NCI-H82 treated with DMSO at 0.1 percent for 48 hours (cell line): ENCODE data around the gene FNDC4.
"Not testable (repeated sequence)": the region's sequence is repeated elsewhere in the genome, so short reads cannot be mapped to it uniquely, and the experiment has no call there.

Experiments
- DNase-seq: peaks from one replicate; lab custom pipeline; 2025; ENCODE audit not compliant: unreplicated experiment; lab: John Stamatoyannopoulos, UW

The FNDC4 gene

GRCh38 chr2:27494944-27495554, at the start of gene FNDC4:
FNDC4 (minus strand) TSS chr2:27495200; CDS start chr2:27494679, 521 bp downstream.
- DNase-seq, result no peak

GRCh38 chr2:27544143-27544821, 49.3 kb upstream of the FNDC4 start:
- no peak for DNase-seq

DNA sequence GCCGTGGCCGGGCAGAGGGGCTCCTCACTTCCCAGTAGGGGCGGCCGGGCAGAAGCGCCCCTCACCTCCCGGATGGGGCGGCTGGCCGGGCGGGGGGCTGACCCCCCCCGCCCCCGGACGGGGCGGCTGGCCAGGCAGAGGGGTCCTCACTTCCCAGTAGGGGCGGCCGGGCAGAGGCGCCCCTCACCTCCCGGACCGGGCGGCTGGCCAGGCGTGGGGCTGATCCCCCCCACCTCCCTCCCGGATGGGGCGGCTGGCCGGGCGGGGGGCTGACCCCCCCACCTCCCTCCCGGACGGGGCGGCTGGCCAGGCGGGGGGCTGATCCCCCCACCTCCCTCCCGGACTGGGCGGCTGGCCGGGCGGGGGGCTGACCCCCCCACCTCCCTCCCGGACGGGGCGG, 44.6 kb upstream of the FNDC4 start:
- DNase-seq, result not testable (repeated sequence)

DNA sequence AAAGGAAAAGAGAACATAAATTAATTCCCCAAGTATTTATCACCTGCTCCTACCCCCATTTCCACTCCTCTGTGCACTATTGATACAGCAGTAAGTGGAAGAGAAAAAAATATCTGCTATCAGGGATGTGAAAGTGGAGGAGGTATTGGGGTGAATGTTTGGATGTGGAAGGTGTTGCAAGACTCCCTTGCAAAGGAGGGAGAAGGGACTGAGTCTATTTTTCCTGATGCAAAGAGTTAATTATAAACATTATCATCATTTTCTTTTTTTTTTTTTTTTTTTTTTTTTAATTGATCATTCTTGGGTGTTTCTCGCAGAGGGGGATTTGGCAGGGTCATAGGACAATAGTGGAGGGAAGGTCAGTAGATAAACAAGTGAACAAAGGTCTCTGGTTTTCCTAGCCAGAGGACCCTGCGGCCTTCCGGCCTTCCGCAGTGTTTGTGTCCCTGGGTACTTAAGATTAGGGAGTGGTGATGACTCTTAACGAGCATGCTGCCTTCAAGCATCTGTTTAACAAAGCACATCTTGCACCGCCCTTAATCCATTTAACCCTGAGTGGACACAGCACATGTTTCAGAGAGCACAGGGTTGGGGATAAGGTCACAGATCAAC, 43.9 kb upstream of the FNDC4 start:
- DNase-seq, result not testable (repeated sequence)

- no peak for DNase-seq
Observed at GRCh38 chr2:27537287-27537686, 42.3 kb upstream of the FNDC4 start.

GRCh38 chr2:27531983-27532382, 37.0 kb upstream of the FNDC4 start:
- no peak for DNase-seq

DNA sequence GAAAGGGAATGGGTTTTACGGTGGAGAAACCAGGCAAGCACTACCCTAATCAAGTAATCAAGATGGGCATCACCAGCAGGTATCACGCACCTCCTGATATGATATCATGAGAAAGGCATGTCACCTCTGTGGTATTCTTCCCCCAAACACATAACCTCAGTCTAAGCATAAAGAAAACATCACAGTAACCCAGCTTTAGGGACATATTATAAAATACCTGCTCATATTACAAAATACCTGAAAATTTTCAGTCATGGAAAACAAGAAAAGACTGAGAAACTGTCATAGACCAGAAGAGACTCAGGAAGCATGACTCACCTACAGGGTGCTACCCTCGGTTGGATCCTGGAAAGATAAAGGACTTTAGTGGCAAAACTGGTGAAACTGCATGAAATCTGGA, 32.2 kb upstream of the FNDC4 start:
- DNase-seq, result no peak

GRCh38 chr2:27522400-27522945, 27.5 kb upstream of the FNDC4 start:
- no peak for DNase-seq

DNA sequence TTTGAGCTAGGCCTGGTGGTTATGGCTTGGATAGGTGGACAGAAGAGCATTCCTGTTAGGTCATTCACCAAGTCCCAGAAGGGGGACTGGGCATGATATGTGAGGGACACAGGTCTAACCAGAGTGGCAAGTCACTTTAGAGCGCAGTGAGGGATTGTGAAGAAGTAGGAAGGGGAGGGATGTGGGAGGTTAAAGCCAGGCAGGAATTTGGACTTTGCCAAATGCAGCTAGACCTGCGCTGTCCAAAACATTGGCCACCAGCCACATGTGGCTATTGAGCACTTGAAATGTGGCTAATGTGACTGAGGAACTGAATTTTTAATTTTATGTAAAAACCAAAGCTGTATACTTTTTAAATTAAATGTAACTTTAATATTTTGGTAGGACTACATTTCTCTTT, 25.3 kb upstream of the FNDC4 start:
- DNase-seq, result no peak

DNA sequence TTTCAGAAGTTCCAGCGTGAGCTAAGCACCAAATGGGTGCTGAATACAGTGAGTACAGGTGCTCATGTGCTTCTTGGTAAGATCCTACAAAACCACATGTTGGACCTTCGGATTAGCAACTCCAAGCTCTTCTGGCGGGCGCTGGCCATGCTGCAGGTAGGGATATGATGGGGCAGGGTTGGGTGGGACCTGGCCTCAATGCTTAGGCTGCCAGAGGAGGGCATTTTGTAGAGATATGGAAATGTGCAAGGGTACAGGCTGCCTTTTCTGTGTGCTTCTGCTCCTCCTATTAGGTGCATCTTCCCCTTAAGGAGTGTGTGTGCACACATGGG, 23.7 kb upstream of the FNDC4 start:
- DNase-seq, result no peak

GRCh38 chr2:27518113-27518781, 23.2 kb upstream of the FNDC4 start:
- DNase-seq, result no peak

DNA sequence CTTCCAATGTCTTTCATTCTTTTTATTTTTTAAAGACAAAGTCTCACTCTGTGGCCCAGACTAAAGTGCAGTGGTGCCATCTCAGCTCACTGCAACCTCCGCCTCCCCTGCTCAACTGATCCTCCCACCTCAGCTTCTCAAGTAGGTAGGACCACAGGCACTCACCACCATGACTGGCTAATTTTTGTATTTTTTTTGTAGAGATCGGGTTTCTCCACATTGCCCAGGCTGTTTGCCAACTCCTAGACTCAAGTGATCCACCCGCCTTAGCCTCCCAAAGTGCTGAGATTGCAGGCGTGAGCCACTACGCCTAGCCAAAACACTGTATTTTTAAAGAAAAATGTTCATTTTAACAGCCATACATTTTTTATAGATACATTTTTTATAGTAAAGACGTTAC, 14.3 kb upstream of the FNDC4 start:
- no peak for DNase-seq

DNA sequence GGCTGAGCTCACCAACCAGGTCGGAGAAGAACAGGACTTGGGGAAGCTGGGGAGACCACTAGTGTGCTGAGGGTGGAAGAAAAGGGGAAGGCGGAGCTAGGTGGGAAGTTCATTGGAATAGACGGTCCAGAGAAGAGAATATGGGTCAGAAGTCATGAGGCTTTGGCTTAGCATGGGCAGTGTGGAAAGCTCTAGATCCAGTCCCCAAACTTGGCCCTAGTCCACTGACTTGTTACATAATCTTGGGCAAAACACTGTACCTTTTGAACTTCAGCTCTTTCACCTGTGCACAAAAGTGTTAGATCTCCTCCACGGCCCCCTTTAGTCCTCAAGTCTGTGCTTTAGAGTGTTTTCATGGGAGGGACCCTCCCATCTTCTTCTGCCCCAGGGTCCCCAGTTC, 12.3 kb upstream of the FNDC4 start:
- no peak for DNase-seq

DNA sequence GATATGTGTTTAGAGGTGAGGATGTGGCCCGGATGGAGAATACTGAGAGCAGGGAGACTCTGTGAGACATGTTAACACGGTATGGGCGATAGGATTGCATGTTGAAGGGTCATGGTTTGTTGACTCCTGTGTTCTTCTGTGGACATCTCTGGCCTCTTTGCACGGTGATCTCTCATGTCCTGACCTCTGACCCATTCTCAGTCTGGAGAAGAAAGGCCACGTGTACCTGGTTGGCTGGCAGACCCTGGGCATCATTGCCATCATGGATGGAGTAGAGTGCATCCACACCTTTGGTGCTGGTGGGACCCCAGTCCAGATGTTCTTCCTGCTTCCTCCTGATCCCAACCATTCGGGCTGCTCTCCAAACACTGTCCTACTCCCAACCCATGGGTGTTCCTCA, 11.6 kb upstream of the FNDC4 start:
- no peak for DNase-seq

GRCh38 chr2:27502142-27502541, 7.1 kb upstream of the FNDC4 start:
- no peak for DNase-seq

DNA sequence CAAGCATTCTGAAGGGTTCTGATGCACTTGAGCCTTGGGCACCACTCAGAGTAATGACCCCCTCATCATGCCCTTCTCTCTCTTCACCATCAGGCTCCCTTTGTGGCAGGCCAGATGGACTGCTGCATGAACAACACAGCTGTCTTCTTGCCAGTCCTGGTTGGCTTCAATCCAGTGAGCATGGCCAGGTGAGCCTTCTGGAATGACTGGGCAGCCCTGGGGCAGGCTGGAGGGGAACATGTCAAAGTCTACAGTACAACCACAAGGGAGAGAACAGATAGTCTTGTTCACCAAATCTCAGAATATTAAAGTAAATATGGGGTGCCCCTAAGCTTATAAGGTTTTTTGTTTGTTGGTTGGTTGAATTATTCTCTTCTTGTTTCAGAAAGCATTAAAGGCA, 6.0 kb upstream of the FNDC4 start:
- no peak for DNase-seq

GRCh38 chr2:27498975-27499374, 4.0 kb upstream of the FNDC4 start:
- DNase-seq, result no peak

DNA sequence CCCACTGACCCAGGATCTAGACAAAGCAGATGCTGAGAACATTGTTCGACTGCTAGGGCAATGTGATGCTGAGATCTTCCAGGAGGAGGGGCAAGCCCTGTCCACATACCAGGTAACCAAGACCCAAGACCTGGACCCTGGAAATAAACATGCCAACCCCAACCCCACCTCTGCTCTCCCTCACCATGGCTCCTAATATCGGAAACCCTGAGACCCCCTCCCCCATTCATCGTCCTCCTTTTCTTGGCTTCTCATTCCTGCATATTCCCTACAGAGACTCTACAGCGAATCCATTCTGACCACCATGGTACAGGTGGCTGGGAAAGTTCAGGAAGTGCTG, 2.3 kb upstream of the FNDC4 start:
- DNase-seq, result no peak

GRCh38 chr2:27496357-27497287, 1.6 kb upstream of the FNDC4 start, which contains the start of gene GCKR:
GCKR (plus strand) TSS chr2:27496839; CDS start chr2:27496905, 66 bp downstream.
- DNase-seq, result no peak

- no peak for DNase-seq
Observed at GRCh38 chr2:27495840-27496356, 898 bp upstream of the FNDC4 start.
